GM21723 (cell line): ENCODE measurements around the gene ERCC5.

Source experiments
- ATAC-seq: cut with Tn5 transposase; IDR thresholded peaks from one replicate; pipeline ENCODE4 v1.9.1; 2021; ENCODE audit warnings: mild to moderate bottlenecking, moderate library complexity; ENCODE audit not compliant: unreplicated experiment

Gene ERCC5

GRCh38 chr13:102839462-102839861 is 6.4 kb upstream of the ERCC5 start:
- no peak for ATAC-seq

- peak; percentile 22 for ATAC-seq
These were observed 573 bp upstream of the ERCC5 start for GRCh38 chr13:102845289-102845629.

- ATAC-seq: peak; percentile 44
These were observed 606 bp downstream of the ERCC5 start for GRCh38 chr13:102846261-102847015.

GRCh38 chr13:102847272-102848234 is 1.7 kb downstream of the ERCC5 start:
- no peak for ATAC-seq

GRCh38 chr13:102848956-102849355 is 3.1 kb downstream of the ERCC5 start:
- no peak for ATAC-seq

GRCh38 chr13:102852556-102852955 is 6.7 kb downstream of the ERCC5 start:
- ATAC-seq: no peak

GRCh38 chr13:102854675-102855074 is 8.8 kb downstream of the ERCC5 start:
- ATAC-seq: no peak

- ATAC-seq: no peak
These were observed 10.7 kb downstream of the ERCC5 start for GRCh38 chr13:102856557-102856956.

GRCh38 chr13:102862624-102863210 is 16.9 kb downstream of the ERCC5 start:
- no peak for ATAC-seq

- ATAC-seq: no peak
These were observed 17.8 kb downstream of the ERCC5 start for GRCh38 chr13:102863590-102863989.

GRCh38 chr13:102868366-102868936 is 22.6 kb downstream of the ERCC5 start:
- no peak for ATAC-seq

- ATAC-seq: peak; percentile 19
These were observed 24.3 kb downstream of the ERCC5 start for GRCh38 chr13:102869948-102870676.

- peak; percentile 65 for ATAC-seq
These were observed 25.0 kb downstream of the ERCC5 start for GRCh38 chr13:102870677-102871415.

- no peak for ATAC-seq
These were observed 26.3 kb downstream of the ERCC5 start for GRCh38 chr13:102872131-102872530.

- no peak for ATAC-seq
These were observed 26.7 kb downstream of the ERCC5 start for GRCh38 chr13:102872531-102872930.

GRCh38 chr13:102873653-102874052 is 27.8 kb downstream of the ERCC5 start:
- peak; percentile 80 for ATAC-seq

GRCh38 chr13:102875256-102875655 is 29.4 kb downstream of the ERCC5 start:
- no peak for ATAC-seq

- no peak for ATAC-seq
These were observed 31.5 kb downstream of the ERCC5 start for GRCh38 chr13:102877303-102877702.

- ATAC-seq: no peak
These were observed 32.6 kb downstream of the ERCC5 start for GRCh38 chr13:102878481-102878880.
